ENCODE results near the gene CDH15.

Gene CDH15

GRCh38 chr16:89200850-89201411, 29.4 kb downstream of the CDH15 start:
- DNase-seq: no peak

DNA sequence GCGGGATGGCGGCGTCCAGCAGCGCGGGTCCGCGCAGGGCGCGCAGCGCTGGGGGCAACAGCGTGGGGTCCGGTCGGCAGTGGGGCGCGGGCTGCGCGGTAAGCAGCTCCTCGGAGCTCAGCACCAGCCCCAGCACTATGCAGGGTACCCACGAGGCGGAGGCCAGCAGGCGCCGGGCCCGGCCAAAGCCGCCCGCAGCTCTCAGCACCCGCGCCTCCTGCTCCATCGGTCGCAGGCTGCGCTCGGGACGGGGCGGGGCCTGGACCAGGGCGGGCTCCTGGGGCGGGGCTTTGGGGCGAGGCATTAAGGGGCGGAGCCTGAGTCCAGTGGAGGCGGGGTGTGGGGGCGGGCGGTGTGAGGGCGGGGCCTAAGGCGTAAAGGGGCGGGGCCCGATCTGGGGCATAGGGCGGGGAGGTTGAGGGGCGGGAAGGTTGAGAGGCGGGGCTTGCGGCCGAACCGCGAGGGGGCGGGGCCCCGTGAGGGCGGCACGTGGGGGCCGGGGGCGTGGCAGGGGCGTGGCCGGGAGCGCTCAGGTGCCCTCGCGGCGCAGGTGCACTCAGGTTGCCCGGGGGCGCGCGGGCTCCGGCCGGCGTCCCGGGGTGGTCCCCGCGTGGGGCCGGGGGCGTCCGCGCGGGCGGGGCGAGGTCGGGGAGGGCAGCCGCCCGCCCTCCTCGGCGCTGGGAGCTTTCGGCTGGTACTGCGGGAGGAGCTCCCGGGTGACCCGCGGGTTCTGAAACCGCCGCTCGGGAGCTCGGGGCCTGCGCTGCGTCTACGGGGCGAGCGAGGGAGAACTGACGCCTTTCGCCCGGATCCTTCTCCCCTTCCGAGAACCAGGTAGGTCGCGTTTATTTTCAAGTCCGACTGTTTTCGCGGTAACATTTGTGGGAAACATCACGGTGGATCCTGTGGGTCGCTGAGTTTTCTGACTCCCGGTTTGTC, 30.2 kb downstream of the CDH15 start:
- peak; percentile 72 to 90 for DNase-seq

DNA sequence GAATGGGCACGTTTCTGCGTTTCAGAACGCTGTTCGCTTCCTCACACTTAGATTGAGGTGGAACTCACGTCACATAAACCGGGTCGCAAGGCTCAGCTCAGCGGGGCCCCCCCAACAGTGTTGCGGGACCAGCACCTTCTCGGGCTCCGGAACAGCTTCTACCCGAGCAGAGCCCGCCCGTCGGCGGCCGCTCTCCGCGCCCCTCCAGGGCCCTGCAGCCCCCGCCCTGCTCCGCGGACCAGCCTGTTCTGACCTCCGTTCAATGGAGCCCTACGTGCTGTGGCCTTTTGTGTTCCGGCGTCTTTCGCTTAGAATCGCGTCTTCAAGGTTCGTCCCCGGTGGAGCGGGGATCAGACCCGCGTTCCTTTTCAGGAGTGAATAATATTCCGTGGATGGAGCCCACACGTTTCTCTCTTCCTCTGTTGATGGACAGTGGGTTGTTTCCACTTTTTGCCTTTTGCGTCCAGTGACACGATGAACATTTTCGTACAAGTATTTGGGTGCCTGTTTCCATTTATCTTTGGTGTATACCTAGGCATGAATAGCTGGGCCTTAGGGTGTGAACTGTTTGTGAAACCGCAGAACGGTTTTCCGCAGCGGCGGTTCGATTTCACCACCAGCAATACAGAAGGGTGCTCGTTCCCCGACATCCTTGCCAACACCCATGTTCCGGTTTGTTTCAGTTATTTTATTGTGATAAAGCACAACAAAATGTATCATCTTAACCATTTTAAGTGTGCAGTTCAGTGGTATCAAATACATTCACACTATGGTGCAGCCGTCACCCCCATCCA, 31.1 kb downstream of the CDH15 start:
- no peak for DNase-seq

GRCh38 chr16:89207993-89208392, 36.4 kb downstream of the CDH15 start:
- no peak for DNase-seq

DNA sequence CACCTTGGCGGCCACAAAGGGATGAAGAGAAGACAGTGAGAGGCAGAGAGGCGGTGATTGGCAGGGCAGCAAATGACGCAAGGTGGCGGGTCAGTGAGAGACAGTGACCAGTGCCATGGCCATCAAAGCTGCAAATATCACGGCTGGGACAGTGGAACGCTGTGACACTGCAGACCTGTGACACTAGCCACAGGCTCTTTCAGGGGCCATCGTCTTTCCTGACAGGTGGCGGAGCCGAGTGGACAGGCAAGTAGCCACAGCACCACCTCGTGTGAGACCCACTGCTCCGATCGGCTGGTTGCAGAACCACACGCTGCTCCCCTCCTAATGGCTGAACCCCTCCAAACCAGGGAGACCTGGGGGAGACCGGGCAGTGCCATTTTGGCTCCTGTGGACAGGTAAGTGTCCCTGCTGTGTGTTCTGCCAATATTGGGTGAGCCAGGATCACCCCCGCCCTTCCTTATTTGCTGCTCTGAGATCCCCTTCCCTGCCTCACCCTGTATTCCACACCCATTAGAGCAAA, 38.0 kb downstream of the CDH15 start:
- no peak for DNase-seq

GRCh38 chr16:89210165-89210903, 38.8 kb downstream of the CDH15 start:
- DNase-seq: no peak

DNA sequence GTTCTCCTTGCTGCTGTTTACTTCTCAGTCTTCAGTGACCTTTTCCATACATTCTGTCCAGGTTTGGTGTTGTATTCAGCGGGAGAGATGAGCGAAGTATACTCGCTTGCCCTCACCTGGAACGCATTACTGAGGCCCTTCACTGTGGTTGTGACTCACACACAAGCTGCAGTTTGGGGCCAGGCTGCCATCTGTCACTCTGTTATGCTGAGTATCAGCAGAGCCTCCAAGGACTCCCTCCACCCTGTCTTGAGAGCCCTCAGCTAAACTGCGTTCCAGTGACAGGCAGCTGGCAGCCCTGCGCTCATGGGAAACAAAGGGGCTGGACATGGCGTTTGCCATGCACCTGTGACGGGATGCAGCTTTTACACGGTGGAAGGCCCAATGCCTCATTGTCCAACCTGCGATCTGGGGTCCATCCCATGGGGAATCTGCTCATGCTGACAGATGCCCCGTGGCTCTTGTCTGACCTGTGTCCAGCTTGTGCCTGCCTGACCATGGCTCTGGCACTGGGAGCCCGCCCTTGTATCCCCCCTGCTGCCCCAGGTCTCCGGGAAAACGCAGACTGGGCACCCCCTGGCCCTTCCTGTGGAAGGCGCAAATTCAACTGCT, 39.5 kb downstream of the CDH15 start:
- no peak for DNase-seq

GRCh38 chr16:89216315-89217137, 45.0 kb downstream of the CDH15 start:
- peak; percentile 65 to 71 for DNase-seq

GRCh38 chr16:89217138-89217387, 45.5 kb downstream of the CDH15 start:
- DNase-seq: no peak

DNA sequence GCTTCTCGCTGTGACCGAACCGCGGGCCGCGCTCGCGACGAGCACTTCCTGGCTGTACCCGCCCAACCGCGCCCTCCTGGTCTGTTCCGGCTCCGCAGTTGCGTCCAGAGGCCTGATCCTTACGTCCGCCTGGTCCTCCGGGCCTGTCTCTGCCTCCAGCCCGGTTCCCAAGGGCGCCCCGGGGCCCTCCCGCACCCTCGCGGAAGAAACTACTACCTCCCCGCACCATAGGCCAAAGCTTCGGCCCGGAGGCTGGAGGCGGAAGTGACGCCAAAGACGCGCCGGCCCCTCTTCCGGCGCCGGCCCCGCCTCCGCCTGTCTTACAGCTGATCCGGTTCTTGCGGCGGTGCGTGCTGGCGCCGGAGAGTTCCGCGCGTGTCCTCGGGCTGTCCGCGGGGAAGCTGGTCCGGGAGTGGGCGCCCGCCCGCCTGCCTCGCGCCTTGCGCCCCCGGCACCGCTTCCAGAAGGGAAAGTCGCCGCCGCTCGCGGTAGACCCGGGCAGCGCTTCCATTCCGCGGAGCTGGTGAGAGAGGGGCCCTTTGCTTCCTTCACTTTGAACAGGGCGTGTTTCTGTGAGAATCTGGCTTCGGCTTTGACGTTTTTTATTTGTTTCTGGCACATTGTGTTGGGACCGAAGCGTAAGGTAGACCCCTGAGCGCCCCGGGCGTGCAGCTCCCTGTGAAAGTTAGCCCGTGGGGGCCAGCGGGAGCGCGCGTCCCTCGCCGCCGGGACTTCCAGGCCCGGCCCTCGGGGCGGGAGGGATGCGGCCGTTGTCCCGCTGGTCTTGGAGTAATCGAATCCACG, 46.0 kb downstream of the CDH15 start, which contains the start of gene ZNF778:
ZNF778 (plus strand) TSS at position 316 of the 804 bp plus-strand sequence. CDS start 3,425 bp downstream, outside the sequence.
- peak; percentile 71 for DNase-seq

GRCh38 chr16:89219365-89219764, 47.8 kb downstream of the CDH15 start:
- DNase-seq: no peak

DNA sequence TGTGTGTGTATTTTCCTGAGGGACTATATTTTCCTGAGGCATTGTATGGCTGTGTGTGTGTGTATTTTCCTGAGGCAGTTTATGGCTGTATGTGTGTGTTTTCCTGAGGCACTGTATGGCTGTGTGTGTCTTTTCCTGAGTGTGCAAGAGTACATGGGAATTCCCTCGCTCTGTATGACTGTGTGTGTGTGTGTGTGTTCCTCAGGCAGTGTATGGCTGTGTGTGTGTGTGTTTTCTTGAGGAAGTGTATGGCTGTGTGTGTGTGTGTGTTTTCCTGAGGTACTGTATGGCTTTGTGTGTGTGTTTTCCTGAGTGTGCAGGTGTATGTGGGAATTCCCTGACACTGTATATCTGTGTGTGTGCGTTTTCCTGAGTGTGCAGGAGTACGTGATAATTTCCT, 50.1 kb downstream of the CDH15 start:
- no peak for DNase-seq

DNA sequence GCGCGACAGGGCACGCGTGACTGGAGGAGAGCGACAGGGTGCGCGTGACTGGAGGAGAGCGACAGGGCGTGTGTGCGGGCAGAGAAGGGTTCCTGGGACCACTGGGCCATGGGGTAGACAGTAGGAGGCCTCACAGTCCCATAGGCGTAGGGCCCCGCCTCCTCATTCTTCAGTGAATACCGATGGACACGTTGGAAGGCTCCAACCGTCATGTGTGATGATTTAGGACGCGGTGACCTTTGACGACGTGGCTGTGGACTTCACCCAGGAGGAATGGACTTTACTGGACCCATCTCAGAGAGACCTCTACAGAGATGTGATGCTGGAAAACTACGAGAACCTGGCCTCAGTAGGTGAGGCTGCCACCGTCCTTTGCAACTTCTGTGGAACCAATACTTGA, 51.4 kb downstream of the CDH15 start:
- DNase-seq: no peak

- no peak for DNase-seq
These were observed 53.1 kb downstream of the CDH15 start for GRCh38 chr16:89224665-89225064.

GRCh38 chr16:89230255-89230654, 58.7 kb downstream of the CDH15 start:
- no peak for DNase-seq

DNA sequence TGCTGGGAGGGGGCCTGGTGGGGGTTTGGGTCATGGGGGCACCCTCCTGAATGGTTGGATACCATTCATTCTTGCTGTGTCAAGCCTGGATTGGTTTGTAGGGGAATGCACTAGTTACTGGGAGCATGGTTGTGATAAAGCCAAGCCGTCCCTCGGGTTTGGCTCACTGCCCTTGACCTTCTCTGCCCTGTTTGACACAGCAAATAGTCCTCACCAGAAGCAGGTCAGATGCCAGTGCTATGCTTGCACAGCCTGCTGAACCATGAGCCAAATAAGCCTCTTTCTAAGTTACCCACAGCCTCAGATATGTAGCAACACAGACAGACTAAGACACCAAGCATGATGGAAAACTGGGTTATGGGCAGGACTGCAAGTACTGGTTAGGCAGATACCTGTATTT, 60.6 kb downstream of the CDH15 start:
- DNase-seq: no peak

- DNase-seq: no peak
These were observed 62.3 kb downstream of the CDH15 start for GRCh38 chr16:89233678-89234490.

- no peak for DNase-seq
These were observed 66.2 kb downstream of the CDH15 start for GRCh38 chr16:89237733-89238132.

- DNase-seq: peak; percentile 51 to 57
These were observed 69.8 kb downstream of the CDH15 start for GRCh38 chr16:89241187-89242007.
